HFFc6 (cell line): ENCODE results near the gene MRPL24. TPM values are rescaled to one million over a fixed set of nuclear protein-coding genes. Genes with fewer than 3 reads are reported as not detected.
A peak's percentile ranks its signal among the peaks of the same experiment; 100 is the strongest.

ENCODE experiments used
- DNase-seq: peaks from one replicate; pipeline ENCODE4 v3.0.0-alpha.2; 2018
- H3K27ac Mint-ChIP-seq: 2 replicates; pipeline ENCODE4 v1.8.0; 2020; ENCODE audit warnings: mild to moderate bottlenecking, mixed read lengths
- H3K27me3 Mint-ChIP-seq: 2 replicates; pipeline ENCODE4 v1.8.0; 2021; ENCODE audit warnings: mild to moderate bottlenecking, moderate library complexity, mixed read lengths; ENCODE audit not compliant: insufficient read depth
- H3K36me3 Mint-ChIP-seq: 2 replicates; pipeline ENCODE4 v1.8.0; 2021; ENCODE audit warnings: low read depth, mixed read lengths
- H3K4me1 Mint-ChIP-seq: 2 replicates; pipeline ENCODE4 v1.8.0; 2020; ENCODE audit warnings: low read depth, mixed read lengths
- H3K4me3 Mint-ChIP-seq: 2 replicates; pipeline ENCODE4 v1.8.0; 2020; ENCODE audit warnings: mild to moderate bottlenecking, moderate library complexity, mixed read lengths
- H3K9me3 Mint-ChIP-seq: 2 replicates; pipeline ENCODE4 v1.8.0; 2020; ENCODE audit warnings: mild to moderate bottlenecking, mixed read lengths
- total RNA-seq, 6 experiments: library from RNA; stranded (reverse); fragmentation: NEBNext Ultra II Directional; extraction: Animal tissue kit (Norgen Biotek cat#: 25700); gene quantifications; 2 replicates in 1 of 6; 3 replicates in 5 of 6; pipeline ENCODE4 v1.2.3, GENCODE V29; 2021
- TF ChIP-seq, protein P1 (sequence below): fragments of 200-600 bp; sonication (generic); IDR thresholded peaks from 2 replicates; pipeline ENCODE4 v1.5.0; 2021; ENCODE audit warnings: antibody characterized with exemption, mild to moderate bottlenecking

Gene MRPL24
- total RNA-seq, 6 experiments from 2014 or later: 82.5 to 93.7 (median 86.8) TPM

GRCh38 chr1:156693848-156694689, 46.8 kb downstream of the MRPL24 start:
- Mint-ChIP-seq H3K27me3 (peaks cover 9% of the 10 kb centered on the region), H3K4me1 (peaks cover 44% of the 10 kb centered on the region), H3K4me3 (no peak overlapping the region), H3K9me3 (no peaks in the 10 kb centered on the region), H3K36me3 (no peaks in the 10 kb centered on the region), H3K27ac (no peak overlapping the region)
- TF ChIP-seq, protein P1, sequence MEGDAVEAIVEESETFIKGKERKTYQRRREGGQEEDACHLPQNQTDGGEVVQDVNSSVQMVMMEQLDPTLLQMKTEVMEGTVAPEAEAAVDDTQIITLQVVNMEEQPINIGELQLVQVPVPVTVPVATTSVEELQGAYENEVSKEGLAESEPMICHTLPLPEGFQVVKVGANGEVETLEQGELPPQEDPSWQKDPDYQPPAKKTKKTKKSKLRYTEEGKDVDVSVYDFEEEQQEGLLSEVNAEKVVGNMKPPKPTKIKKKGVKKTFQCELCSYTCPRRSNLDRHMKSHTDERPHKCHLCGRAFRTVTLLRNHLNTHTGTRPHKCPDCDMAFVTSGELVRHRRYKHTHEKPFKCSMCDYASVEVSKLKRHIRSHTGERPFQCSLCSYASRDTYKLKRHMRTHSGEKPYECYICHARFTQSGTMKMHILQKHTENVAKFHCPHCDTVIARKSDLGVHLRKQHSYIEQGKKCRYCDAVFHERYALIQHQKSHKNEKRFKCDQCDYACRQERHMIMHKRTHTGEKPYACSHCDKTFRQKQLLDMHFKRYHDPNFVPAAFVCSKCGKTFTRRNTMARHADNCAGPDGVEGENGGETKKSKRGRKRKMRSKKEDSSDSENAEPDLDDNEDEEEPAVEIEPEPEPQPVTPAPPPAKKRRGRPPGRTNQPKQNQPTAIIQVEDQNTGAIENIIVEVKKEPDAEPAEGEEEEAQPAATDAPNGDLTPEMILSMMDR: no peak
- DNase-seq: no peak

- Mint-ChIP-seq H3K9me3 (no peaks in the 10 kb centered on the region), H3K4me3 (no peak overlapping the region)
Measured at GRCh38 chr1:156692925-156693847, 47.7 kb downstream of the MRPL24 start.

GRCh38 chr1:156692441-156692924, 48.4 kb downstream of the MRPL24 start:
- H3K4me1 Mint-ChIP-seq: peaks cover 52% of the 10 kb centered on the region
- H3K36me3 Mint-ChIP-seq: no peaks in the 10 kb centered on the region
- no peak overlapping the region for H3K4me3 Mint-ChIP-seq
- H3K9me3 Mint-ChIP-seq: no peaks in the 10 kb centered on the region
- H3K27ac Mint-ChIP-seq: no peak overlapping the region
- TF ChIP-seq, protein P1: no peak
- H3K27me3 Mint-ChIP-seq: peaks cover 7% of the 10 kb centered on the region
- no peak for DNase-seq

More at GRCh38 chr1:156692925-156693847, 47.7 kb downstream of the MRPL24 start:
- Mint-ChIP-seq H3K4me1 (peaks cover 52% of the 10 kb centered on the region), H3K36me3 (no peaks in the 10 kb centered on the region), H3K27ac (no peak overlapping the region), H3K27me3 (peaks cover 9% of the 10 kb centered on the region)
- TF ChIP-seq, protein P1: no peak
- no peak for DNase-seq

- Mint-ChIP-seq H3K27ac (no peak overlapping the region), H3K4me1 (peaks cover 52% of the 10 kb centered on the region), H3K4me3 (peak overlapping the region; percentile 0; the same call in 1 of the 2 replicates), H3K36me3 (no peaks in the 10 kb centered on the region), H3K9me3 (no peaks in the 10 kb centered on the region), H3K27me3 (peaks cover 4% of the 10 kb centered on the region)
- TF ChIP-seq, protein P1: peak; percentile 34; the same call in 1 of the 2 replicates
- no peak for DNase-seq
Measured at GRCh38 chr1:156691665-156692440, 49.0 kb downstream of the MRPL24 start.

GRCh38 chr1:156691191-156691590, 49.7 kb downstream of the MRPL24 start:
- TF ChIP-seq, protein P1: no peak
- Mint-ChIP-seq H3K27me3 (peaks cover 4% of the 10 kb centered on the region), H3K4me1 (peaks cover 52% of the 10 kb centered on the region), H3K4me3 (no peak overlapping the region), H3K9me3 (no peaks in the 10 kb centered on the region), H3K36me3 (no peaks in the 10 kb centered on the region), H3K27ac (no peak overlapping the region)
- no peak for DNase-seq
